ENCODE data around the gene PALM. TPM values are rescaled to one million over a fixed set of nuclear protein-coding genes. Genes with fewer than 3 reads are reported as not detected.

Gene PALM
- total and polyA plus RNA-seq, 4 donors: 16.2 to 45.7 (median 28.1) TPM

GRCh38 chr19:791007-791566 lies 82.4 kb downstream of the PALM start:
- no peaks in the 10 kb centered on the region for H3K9me3 ChIP-seq (ENCODE audit: control insufficient read depth in 4 of 4, insufficient read depth in 3 of 4, low read length in 3 of 4)
- ATAC-seq (ENCODE audit: insufficient read depth, low FRiP score) (no peak), DNase-seq (no peak)
- no peak overlapping the region for H3K9ac ChIP-seq (ENCODE audit: insufficient read depth in 1 of 2, low read length in 2 of 2)
- peak overlapping the region in 1 of 2 donors; percentile 74 for H3K27ac ChIP-seq (ENCODE audit: low read depth in 1 of 2, low read length in 1 of 2)
- H3K36me3 ChIP-seq (ENCODE audit: control insufficient read depth in 4 of 4, insufficient read depth in 4 of 4, low read length in 4 of 4): no peaks in the 10 kb centered on the region
- no peaks in the 10 kb centered on the region for H3K27me3 ChIP-seq (ENCODE audit: control insufficient read depth in 3 of 3, insufficient read depth in 3 of 3, low read length in 2 of 3)
- no peak overlapping the region for H3K4me3 ChIP-seq
- H3K4me1 ChIP-seq (ENCODE audit: control insufficient read depth in 5 of 5, insufficient read depth in 5 of 5, low read length in 5 of 5): peaks cover 0 to 18% (median 11%) of the 10 kb centered on the region in 5 donors
- TF ChIP-seq, protein P1, sequence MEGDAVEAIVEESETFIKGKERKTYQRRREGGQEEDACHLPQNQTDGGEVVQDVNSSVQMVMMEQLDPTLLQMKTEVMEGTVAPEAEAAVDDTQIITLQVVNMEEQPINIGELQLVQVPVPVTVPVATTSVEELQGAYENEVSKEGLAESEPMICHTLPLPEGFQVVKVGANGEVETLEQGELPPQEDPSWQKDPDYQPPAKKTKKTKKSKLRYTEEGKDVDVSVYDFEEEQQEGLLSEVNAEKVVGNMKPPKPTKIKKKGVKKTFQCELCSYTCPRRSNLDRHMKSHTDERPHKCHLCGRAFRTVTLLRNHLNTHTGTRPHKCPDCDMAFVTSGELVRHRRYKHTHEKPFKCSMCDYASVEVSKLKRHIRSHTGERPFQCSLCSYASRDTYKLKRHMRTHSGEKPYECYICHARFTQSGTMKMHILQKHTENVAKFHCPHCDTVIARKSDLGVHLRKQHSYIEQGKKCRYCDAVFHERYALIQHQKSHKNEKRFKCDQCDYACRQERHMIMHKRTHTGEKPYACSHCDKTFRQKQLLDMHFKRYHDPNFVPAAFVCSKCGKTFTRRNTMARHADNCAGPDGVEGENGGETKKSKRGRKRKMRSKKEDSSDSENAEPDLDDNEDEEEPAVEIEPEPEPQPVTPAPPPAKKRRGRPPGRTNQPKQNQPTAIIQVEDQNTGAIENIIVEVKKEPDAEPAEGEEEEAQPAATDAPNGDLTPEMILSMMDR (IDR thresholded peaks at IDR 0.05; ENCODE audit: control extremely low read depth, extremely low read depth): no peak
- WGBS, 2 donors: 66 to 72% methylated on average over 26 of the region's 26 CpGs

DNA sequence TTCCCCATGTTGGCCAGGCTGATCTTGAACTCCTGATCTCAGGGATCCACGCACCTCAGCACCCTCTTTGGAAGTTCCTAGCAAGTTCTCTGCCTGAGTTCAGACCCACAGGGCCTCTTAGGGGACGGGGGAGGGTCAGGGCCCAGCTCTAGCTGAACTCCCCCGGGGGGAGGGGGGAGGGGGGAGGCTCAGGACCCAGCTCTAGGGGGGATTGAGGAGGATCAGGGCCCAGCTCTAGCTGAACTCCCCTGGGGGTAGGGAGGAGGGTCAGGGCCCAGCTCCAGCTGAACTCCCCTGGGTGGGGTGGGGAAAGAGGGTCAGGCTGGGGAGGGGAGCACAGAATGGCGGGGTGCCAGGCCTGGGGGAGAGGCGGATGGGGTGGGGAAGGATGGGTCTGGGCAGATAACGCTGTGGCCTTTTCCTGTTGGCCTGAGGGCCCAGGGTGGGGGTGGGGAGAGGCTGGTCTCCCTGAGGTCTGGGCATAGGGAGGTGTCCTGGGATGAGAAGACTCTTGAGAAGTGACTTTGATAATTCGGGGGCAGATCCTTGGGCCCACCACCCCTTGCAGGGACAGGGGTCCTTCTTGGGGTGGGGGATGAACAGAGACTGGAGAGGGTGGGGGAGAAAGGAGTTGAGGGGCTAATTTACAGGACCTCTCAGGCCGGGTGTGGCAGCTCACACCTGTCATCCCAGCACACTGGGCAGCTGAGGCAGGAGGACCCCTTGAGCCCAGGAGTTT lies 83.0 kb downstream of the PALM start:
- Histone ChIP-seq H3K27me3 (ENCODE audit: control insufficient read depth in 3 of 3, insufficient read depth in 3 of 3, low read length in 2 of 3) (no peaks in the 10 kb centered on the region), H3K9me3 (ENCODE audit: control insufficient read depth in 4 of 4, insufficient read depth in 3 of 4, low read length in 3 of 4) (no peaks in the 10 kb centered on the region), H3K9ac (ENCODE audit: insufficient read depth in 1 of 2, low read length in 2 of 2) (no peak overlapping the region), H3K36me3 (ENCODE audit: control insufficient read depth in 4 of 4, insufficient read depth in 4 of 4, low read length in 4 of 4) (no peaks in the 10 kb centered on the region), H3K4me3 (no peak overlapping the region), H3K4me1 (ENCODE audit: control insufficient read depth in 5 of 5, insufficient read depth in 5 of 5, low read length in 5 of 5) (peaks cover 0 to 21% (median 11%) of the 10 kb centered on the region in 5 donors), H3K27ac (ENCODE audit: low read depth in 1 of 2, low read length in 1 of 2) (peak overlapping the region; percentile 24 to 74)
- TF ChIP-seq, protein P1 (IDR thresholded peaks at IDR 0.05; ENCODE audit: control extremely low read depth, extremely low read depth): no peak
- DNase-seq: no peak
- 50 to 56% methylated on average over 8 of the region's 8 CpGs for WGBS, 2 donors
- ATAC-seq (ENCODE audit: insufficient read depth, low FRiP score): no peak

DNA sequence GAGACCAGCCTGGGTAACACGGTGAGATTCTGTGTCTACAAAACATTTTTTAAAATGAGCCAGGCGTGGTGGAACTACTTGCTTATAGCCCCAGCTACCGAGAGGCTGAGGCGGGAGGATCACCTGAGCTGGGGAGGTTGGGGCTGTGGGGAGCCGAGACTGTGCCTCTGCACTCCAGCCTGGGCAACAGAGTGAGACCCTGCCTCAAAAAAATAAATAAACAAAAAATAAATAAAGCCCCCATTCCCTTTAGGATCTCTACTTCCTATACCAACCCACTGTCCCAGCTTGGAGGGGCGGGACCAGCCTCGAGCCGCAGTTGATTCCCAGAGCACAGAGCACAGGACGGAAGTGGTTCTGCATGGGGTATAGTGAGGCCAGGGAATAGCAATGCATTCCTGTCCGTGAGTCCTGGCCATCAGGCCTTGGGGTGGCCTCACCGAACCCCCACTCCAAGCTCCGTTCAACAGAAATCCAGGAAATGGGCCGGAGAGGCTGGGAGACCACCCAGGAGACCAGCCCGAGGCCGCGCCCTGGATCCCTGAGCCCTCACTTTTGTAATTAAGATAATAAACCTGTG lies 83.7 kb downstream of the PALM start:
- TF ChIP-seq, protein P1 (IDR thresholded peaks at IDR 0.05; ENCODE audit: control extremely low read depth, extremely low read depth): no peak
- peak overlapping the region; percentile 24 to 68 for H3K27ac ChIP-seq (ENCODE audit: low read depth in 1 of 2, low read length in 1 of 2)
- H3K9ac ChIP-seq (ENCODE audit: insufficient read depth in 1 of 2, low read length in 2 of 2): no peak overlapping the region
- no peaks in the 10 kb centered on the region for H3K27me3 ChIP-seq (ENCODE audit: control insufficient read depth in 3 of 3, insufficient read depth in 3 of 3, low read length in 2 of 3)
- WGBS, 2 donors: 70 to 77% methylated on average over 16 of the region's 16 CpGs
- H3K4me3 ChIP-seq: no peak overlapping the region
- H3K36me3 ChIP-seq (ENCODE audit: control insufficient read depth in 4 of 4, insufficient read depth in 4 of 4, low read length in 4 of 4): no peaks in the 10 kb centered on the region
- no peaks in the 10 kb centered on the region for H3K9me3 ChIP-seq (ENCODE audit: control insufficient read depth in 4 of 4, insufficient read depth in 3 of 4, low read length in 3 of 4)
- DNase-seq (no peak), ATAC-seq (ENCODE audit: insufficient read depth, low FRiP score) (no peak)
- peaks cover 0 to 21% (median 11%) of the 10 kb centered on the region in 5 donors for H3K4me1 ChIP-seq (ENCODE audit: control insufficient read depth in 5 of 5, insufficient read depth in 5 of 5, low read length in 5 of 5)

Measured in lung (tissue), 12 donors.